IMR-90 (cell line): ENCODE measurements around the gene MKRN2OS.
A peak's percentile ranks its signal among the peaks of the same experiment; 100 is the strongest.

Experiments
- BHLHE40 ChIP-seq: fragments of 150-350 bp; IDR thresholded peaks from 2 replicates; pipeline ENCODE4 v1.6.1; 2016; ENCODE audit warnings: mild to moderate bottlenecking, low read depth, low read length
- CEBPB ChIP-seq: IDR thresholded peaks from 2 replicates; pipeline ENCODE4 v1.6.1; 2012; ENCODE audit warnings: low read depth, low read length, improper control_type of control experiment
- CTCF ChIP-seq: conservative IDR thresholded peaks from 2 replicates; pipeline ENCODE4 v1.5.1; 2012; ENCODE audit warnings: mild to moderate bottlenecking, low read depth, low read length, improper control_type of control experiment
- ELK1 ChIP-seq: fragments of 150-350 bp; IDR thresholded peaks from 2 replicates; pipeline ENCODE4 v1.6.1; 2016; ENCODE audit warnings: low read depth, mild to moderate bottlenecking, low read length, moderate library complexity, borderline replicate concordance
- NFE2L2 ChIP-seq: fragments of 150-350 bp; IDR thresholded peaks from 2 replicates; pipeline ENCODE4 v1.6.1; 2016; ENCODE audit warnings: low read depth, mild to moderate bottlenecking, low read length
- POLR2A ChIP-seq: IDR thresholded peaks from 2 replicates; pipeline ENCODE4 v1.6.1; 2012; ENCODE audit warnings: mild to moderate bottlenecking, low read depth, low read length
- RCOR1 ChIP-seq: IDR thresholded peaks from 2 replicates; pipeline ENCODE4 v1.6.1; 2012; ENCODE audit warnings: mild to moderate bottlenecking, low read length, improper control_type of control experiment; ENCODE audit not compliant: insufficient replicate concordance
- SMC3 ChIP-seq: fragments of 150-350 bp; IDR thresholded peaks from 2 replicates; pipeline ENCODE4 v1.6.1; 2016; ENCODE audit warnings: low read depth, mild to moderate bottlenecking, antibody characterized with exemption, low read length, moderate library complexity
- USF2 ChIP-seq: fragments of 150-350 bp; IDR thresholded peaks from 2 replicates; pipeline ENCODE4 v1.6.1; 2017; ENCODE audit warnings: mild to moderate bottlenecking, antibody characterized with exemption, low read length, low read depth

- TF ChIP-seq CTCF (peak; percentile 25; the same call in 1 of the 2 replicates), CEBPB (no peak), USF2 (no peak), SMC3 (peak; percentile 12; the same call in 1 of the 2 replicates), RCOR1 (no peak), ELK1 (no peak), POLR2A (no peak), BHLHE40 (no peak), NFE2L2 (no peak)
Observed at GRCh38 chr3:12578742-12579141, 33.4 kb upstream of the MKRN2OS start.
